ENCODE results near the gene MAB21L2.

- TF ChIP-seq CTCF (IDR thresholded peaks at IDR 0.05; ENCODE audit: low read length), result no peak
- no peak for TF ChIP-seq EZH2 (optimal IDR thresholded peaks at IDR 0.05; ENCODE audit: low read depth, low read length)
- no peak for TF ChIP-seq EZH2phosphoT487 (IDR thresholded peaks at IDR 0.05; ENCODE audit: low read length)
Measured at GRCh38 chr4:150567070-150567469, 14.9 kb upstream of the MAB21L2 start.

All from MM.1S (cell line).